ENCODE measurements around the gene ADGRV1.

ADGRV1 gene

GRCh38 chr5:91053741-91054025 is 495.1 kb downstream of the ADGRV1 start (continued):
- no peak for TF ChIP-seq ZNF707 (tag by site-specific recombination; IDR thresholded peaks at IDR 0.05)

DNA sequence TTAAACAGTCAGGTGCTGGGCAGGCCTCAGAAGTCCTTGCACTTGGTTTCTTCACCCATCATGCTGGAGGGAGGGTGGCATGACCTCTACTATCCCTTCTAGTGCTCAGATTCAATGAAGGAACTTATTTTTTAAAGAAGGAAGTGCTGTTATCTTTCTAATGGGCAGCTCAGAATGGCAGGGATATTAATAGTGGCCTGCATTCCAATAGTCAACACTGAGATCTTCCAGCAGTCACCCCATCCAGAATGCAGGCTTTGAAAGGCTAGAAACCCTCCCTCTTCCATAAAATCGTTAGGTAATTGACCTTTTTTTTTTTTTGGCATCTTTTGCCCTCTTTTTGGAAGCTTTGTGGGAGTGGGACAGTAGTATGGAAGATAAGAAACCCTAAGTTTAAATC is 499.6 kb downstream of the ADGRV1 start:
- Histone ChIP-seq H3K9me3 (ENCODE audit: control insufficient read depth, insufficient read depth, low read depth, low read length) (no peaks in the 10 kb centered on the region), H3K4me1 (ENCODE audit: control insufficient read depth, insufficient read depth, low read length) (peaks cover 2% of the 10 kb centered on the region; the same call in 1 of the 2 replicates), H3K36me3 (ENCODE audit: control insufficient read depth in 2 of 2, insufficient read depth in 1 of 2, low read length in 2 of 2) (no peaks in the 10 kb centered on the region), H3K27ac (ENCODE audit: extremely low read depth, low read depth, low read length) (no peak overlapping the region), H3K4me3 (ENCODE audit: low read depth, low read length) (no peak overlapping the region)
- no peak for TF ChIP-seq ZNF777 (tag by site-specific recombination; IDR thresholded peaks at IDR 0.05; ENCODE audit: borderline replicate concordance)
- no peak for TF ChIP-seq ZNF544 (tag by site-specific recombination; IDR thresholded peaks at IDR 0.05)
- no peak for TF ChIP-seq ZNF707 (tag by site-specific recombination; IDR thresholded peaks at IDR 0.05)
- no peak for TF ChIP-seq ZSCAN30 (tag by site-specific recombination; IDR thresholded peaks at IDR 0.05)
- TF ChIP-seq ZNF214 (tag by site-specific recombination; IDR thresholded peaks at IDR 0.05; ENCODE audit: borderline replicate concordance) = no peak
- TF ChIP-seq ZSCAN5A (tag by site-specific recombination; IDR thresholded peaks at IDR 0.05) = no peak
- TF ChIP-seq MEIS1 (CRISPR knock-in tag; IDR thresholded peaks at IDR 0.05; ENCODE audit: borderline replicate concordance) = no peak
- no peak for TF ChIP-seq KLF8 (tag by site-specific recombination; IDR thresholded peaks at IDR 0.05)
- no peak for TF ChIP-seq ZNF248 (tag by site-specific recombination; IDR thresholded peaks at IDR 0.05)
- TF ChIP-seq ZNF645 (tag by site-specific recombination; IDR thresholded peaks at IDR 0.05) = no peak
- TF ChIP-seq SP7 (tag by site-specific recombination; IDR thresholded peaks at IDR 0.05) = no peak
- TF ChIP-seq ZNF701 (tag by site-specific recombination; IDR thresholded peaks at IDR 0.05) = no peak
- no peak for TF ChIP-seq ZNF600 (tag by site-specific recombination; IDR thresholded peaks at IDR 0.05)
- no peak for TF ChIP-seq GLI4 (tag by site-specific recombination; IDR thresholded peaks at IDR 0.05)
- no peak for TF ChIP-seq KLF1 (tag by site-specific recombination; IDR thresholded peaks at IDR 0.05)
- no peak for TF ChIP-seq ZNF184 (tag by site-specific recombination; IDR thresholded peaks at IDR 0.05)
- no peak for TF ChIP-seq SCRT1 (tag by site-specific recombination; IDR thresholded peaks at IDR 0.05; ENCODE audit: borderline replicate concordance)
- TF ChIP-seq ZNF658 (tag by site-specific recombination; IDR thresholded peaks at IDR 0.05) = no peak
- TF ChIP-seq ZNF202 (tag by site-specific recombination; IDR thresholded peaks at IDR 0.05; ENCODE audit: borderline replicate concordance) = no peak
- TF ChIP-seq HOXC10 (CRISPR knock-in tag; IDR thresholded peaks at IDR 0.05) = no peak
- POLR2A ChIA-PET = no interaction called here
- CTCF ChIA-PET = interaction anchor here (0.6 kb wide), 2 partner anchors 41 to 72 kb away, joined by 3 to 4 read pairs; no protein-coding TSS in a partner anchor

DNA sequence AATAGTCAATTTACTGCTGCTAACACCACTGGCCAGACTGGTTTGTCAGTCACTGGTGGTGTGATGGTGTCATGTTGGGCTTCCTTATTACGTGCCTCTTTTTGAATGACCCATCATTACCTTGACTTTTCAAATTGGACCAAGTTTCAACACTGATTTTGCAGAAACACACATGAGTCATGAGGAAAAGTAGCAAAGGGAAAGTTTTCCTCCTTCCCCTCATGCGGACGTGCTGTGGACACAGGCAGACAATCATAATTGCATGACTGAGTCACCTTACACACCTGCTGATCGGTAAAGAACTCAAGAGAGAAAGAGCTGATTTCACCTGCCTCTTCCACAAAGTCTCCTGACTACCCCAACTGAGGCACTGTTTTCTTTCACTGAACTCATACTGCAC is 500.0 kb downstream of the ADGRV1 start:
- H3K27ac ChIP-seq (ENCODE audit: extremely low read depth, low read depth, low read length) = no peak overlapping the region
- CTCF ChIA-PET = interaction anchor here (0.6 to 1.2 kb wide), 3 partner anchors 41 to 327 kb away, joined by 3 to 4 read pairs (median 4); no protein-coding TSS in a partner anchor
- no peaks in the 10 kb centered on the region for H3K4me1 ChIP-seq (ENCODE audit: control insufficient read depth, insufficient read depth, low read length)
- H3K9me3 ChIP-seq (ENCODE audit: control insufficient read depth, insufficient read depth, low read depth, low read length) = no peaks in the 10 kb centered on the region
- H3K36me3 ChIP-seq (ENCODE audit: control insufficient read depth in 2 of 2, insufficient read depth in 1 of 2, low read length in 2 of 2) = no peaks in the 10 kb centered on the region
- TF ChIP-seq ZNF549 (tag by site-specific recombination; IDR thresholded peaks at IDR 0.05) = no peak
- no peak for TF ChIP-seq ZNF140 (tag by site-specific recombination; IDR thresholded peaks at IDR 0.05)
- no peak for TF ChIP-seq ZNF2 (tag by site-specific recombination; IDR thresholded peaks at IDR 0.05)
- no peak for TF ChIP-seq ZNF704 (tag by site-specific recombination; IDR thresholded peaks at IDR 0.05)
- no peak overlapping the region for H3K4me3 ChIP-seq (ENCODE audit: low read depth, low read length)
- POLR2A ChIA-PET = no interaction called here
